Daoy (cell line): ENCODE measurements around the gene PPP4C. TPM values are rescaled to one million over a fixed set of nuclear protein-coding genes. Genes with fewer than 3 reads are reported as not detected.
"Not testable (repeated sequence)": the region's sequence is repeated elsewhere in the genome, so short reads cannot be mapped to it uniquely, and the experiment has no call there.

Experiments used
- DNase-seq: peaks from one replicate; pipeline ENCODE4 v3.0.0-alpha.2; 2015; ENCODE audit warnings: low read depth
- total RNA-seq: library from RNA; depleted of rRNA; stranded (reverse); fragments of >200 nt; shearing (Covaris generic); gene quantifications from 2 replicates; pipeline ENCODE4 v1.2.3, GENCODE V29; 2014; rRNA removed

The PPP4C gene
- total RNA-seq, result 81.4 and 113 TPM in 2 replicates

DNA sequence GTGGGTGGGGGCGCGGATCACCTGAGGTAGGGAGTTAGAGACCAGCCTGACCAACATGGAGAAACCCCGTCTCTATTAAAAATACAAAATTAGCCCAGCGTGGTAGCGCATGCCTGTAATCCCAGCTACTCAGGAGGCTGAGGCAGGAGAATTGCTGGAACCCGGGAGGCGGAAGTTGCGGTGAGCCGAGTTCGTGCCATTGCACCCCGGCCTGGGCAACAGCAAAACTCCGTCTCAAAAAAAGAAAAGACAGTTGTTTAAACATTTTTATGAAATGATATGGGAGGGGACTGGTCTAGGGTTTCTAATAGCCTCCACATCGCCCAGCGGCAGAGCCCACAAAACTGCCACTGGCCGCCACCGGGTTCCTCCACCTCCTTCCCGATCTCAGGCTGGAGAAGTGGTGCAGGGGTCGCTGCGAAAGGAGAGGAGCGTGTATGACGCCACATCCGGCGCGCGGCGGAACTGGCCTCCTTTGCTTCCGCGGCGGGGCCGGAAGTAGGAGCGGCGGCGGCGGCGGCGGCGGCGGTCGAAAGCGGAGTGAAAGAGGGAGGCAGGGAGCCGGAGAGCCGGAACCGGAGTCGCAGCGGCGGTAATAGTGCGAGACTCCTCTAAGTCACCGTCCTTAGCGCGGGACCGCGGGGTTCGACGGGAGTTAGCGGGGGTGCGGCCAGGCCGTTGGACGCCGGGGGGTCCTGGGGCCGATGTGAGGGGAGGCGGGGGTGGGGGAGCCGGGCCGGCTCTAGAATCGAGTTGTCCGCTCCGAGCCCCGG is at the start of gene PPP4C:
Gene PPP4C (plus strand): TSS at position 492 of the 773 bp plus-strand sequence. CDS start 384 bp downstream, outside the sequence.
- peak; percentile 94 for DNase-seq

DNA sequence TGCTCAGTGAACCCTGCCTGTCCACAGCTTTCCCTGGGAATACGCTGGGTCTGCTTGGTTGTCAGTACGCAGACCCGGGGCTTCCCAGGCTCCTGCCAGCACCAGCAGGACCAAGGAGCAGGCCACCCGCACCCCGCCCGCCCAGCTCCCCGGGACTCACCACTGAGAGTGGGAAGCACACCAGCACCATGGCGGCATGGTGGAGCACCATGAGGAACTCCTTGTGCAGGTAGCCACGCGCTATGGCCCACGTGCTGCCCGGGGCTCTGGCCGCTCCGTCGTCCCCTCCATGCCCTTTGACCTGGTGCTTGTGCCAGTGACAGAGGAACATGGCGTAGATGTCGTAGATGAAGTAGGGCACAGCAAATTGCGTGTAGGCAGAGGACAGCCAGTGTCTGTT is 49.3 kb upstream of the PPP4C start:
- no peak for DNase-seq

DNA sequence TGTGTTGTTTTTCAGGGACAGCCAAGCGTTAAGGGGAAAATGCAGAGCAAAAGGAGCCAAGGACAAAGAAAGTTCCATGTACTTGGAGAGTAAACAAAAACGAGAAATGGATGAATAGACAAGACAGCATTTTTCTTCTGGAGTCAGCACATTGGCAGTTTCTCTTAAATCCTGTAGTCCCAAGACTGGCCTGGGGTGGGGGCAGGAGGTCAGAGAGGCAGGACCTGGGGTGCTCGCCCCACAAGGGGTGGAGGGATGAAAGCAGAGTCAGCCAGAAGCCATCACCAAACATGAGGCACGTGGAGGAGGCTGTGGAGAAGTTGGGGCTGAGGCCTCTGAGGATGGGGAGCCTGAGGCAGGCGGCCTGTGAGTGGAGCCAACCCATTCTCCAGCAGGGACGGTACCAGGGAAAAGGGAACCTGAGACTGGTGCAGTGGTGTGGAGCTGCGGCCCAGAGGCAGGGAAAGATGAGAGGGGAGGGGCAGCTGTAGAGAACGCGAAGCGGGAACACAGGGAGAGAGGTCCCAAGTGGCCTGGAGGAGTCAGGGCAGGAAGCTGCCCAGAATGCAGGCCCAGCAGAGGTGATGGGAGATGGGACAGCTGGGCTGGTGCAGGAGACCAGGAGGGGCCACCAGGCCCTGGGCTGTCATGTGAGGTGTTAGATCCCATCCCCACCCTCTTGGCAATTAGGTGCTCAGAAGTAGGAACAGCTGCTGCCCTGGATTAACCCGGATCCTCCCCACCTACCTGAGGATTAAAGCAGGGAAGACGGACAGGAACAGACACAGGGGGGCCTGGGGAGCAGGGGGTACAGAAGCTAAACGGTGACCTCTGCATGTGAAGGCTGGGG is 48.0 kb upstream of the PPP4C start:
- no peak for DNase-seq

DNA sequence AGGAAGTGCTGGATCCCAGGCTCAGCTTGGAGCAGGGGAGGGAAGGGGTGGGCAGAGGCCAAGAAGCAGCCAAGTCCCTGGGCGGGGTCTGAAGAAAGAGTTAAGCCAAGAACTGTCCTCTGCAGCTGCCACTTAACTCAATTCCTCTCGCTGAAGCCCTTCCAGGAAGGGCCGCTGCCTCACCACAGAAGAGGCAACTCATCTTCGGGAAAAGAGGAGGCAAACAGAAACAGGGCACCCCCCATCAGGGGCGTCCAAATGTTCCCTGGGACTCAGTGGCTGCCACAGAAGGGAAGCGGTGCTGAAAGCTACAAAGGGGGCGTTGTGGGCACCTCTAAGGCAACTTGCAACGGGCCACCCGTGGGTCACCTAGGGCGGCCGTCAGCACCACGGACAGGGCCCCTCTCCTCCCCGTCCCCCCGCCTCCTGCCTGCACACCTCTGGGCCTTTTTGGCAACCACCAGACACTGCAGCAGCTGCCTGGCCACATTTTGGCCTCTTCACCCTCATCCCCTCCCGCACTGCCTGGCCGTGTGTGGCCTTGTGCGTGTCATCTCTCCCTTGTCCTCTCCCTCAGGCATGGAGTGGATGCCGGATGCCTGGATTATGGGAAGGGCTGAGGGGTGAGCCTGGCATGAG is 47.2 kb upstream of the PPP4C start:
- no peak for DNase-seq

DNA sequence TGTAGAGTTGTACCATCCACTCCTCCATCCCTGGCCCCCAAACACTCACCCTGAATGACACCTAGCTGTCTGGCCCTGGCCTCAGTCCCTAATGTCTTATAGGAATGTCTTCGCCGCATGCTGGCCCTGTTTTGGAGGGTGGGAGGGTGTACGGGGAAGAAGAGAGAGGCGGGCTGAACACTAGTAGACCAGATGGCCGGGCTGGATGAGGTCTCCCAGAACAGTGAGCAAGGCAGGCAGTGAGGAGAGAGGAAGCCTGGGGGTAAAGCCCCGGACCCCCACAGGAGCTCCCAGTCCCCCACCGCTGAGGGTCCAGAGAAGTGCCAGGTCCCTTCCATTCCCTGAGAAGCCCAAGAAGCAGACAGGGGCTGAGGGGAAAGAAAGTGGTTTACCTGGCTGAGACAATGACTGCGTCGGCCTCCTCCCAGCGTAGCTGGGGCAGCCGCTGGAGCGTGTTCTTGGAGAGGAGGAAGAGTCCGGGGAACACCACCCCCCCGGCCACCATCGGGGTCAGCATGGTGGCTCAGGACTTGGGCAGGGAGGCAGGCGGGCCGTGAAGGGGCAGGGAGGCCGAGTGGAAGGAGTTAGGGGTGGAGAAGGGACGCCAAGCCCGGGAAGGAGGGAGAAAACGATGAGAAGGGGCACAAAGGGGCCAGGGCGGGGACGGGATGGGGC is 45.6 kb upstream of the PPP4C start:
- DNase-seq, result no peak

DNA sequence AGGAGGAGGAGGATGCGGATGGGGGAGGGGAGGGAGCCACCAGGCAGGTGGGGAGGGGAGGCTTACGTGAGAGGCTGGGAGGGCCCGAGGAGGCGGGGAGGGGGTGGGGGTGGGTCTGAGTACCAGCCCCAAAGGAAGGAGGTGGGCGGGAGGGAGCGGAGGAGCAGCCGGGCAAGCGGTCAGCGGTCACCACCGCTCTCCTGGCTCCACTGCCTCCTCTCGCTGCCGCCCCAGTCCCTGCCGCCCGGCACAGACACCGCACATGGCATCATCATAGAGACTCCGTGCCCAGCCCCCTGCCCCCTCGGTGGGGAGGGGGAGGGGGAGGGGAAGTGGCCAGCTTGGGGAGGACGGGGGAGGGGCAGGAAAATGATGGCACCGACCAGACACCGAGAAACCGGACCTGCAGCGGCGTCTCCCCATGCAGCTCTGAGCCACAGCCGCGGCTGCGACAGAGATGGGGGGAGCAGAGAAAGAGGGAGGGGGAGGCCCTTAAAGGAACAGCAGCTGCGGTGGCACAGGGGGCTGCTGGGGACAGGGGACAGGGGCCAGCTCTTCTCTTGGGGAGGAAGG is 44.9 kb upstream of the PPP4C start, which contains the start of gene TLCD3B:
Gene TLCD3B (minus strand): TSS at position 431 of the 573 bp plus-strand sequence. CDS start 744 bp downstream, outside the sequence.
- no peak for DNase-seq

DNA sequence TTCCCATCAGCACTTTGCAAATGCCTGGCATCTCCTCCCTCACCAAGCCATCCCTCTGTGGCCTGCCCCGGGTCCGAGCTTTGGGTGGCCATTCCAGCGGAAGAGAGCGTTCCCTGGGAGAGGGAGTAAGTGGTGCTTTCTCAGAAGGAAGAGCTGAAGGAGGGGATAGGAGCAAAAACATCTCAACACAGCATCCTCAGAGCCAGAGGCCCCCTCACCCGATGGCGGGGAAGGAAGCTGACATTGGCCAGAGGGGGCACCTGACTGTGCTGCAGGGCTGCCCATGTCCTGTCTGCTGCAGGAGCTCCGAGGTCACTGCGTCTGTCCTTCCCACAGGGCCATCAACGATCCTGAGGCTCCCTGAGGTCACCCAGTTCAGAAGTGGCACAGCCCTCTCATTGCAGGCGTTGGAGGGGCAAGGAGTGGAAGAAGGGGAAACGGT is 44.3 kb upstream of the PPP4C start:
- DNase-seq, result no peak

DNA sequence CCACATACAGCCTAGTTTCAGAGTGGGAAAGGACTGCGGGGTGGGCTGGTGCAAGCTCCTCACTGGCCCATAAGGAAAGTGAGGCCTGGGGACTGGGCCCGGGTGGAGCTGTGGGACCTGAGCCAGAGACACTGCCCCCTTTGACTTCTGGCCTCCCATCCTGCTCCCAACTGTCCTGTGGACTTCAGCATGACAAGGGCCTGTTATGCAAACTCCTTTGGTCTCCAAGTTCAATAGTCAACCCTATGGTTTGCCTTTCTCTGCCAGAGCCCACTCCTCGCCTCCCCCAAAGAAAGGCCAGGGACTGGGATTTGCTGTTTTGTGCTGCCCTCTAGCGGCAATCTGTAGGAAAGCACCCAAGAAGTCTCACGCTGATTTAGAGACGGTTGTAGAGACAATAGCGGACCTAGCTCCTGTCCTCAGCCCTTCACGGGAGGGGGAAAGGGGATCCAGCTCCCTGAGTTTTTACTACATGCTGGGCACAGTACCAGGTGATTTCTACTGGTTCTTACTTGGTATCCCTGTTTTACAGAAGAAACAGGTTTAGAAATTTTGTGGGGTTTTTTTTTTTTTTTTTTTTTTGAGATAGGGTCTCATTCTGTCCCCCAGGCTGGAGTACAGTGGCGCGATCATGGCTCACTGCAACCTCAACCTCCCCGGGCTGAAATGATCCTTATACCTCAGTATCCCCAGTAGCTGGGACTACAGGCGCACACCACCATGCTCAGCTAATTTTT is 43.5 kb upstream of the PPP4C start:
- peak; percentile 71 for DNase-seq

DNA sequence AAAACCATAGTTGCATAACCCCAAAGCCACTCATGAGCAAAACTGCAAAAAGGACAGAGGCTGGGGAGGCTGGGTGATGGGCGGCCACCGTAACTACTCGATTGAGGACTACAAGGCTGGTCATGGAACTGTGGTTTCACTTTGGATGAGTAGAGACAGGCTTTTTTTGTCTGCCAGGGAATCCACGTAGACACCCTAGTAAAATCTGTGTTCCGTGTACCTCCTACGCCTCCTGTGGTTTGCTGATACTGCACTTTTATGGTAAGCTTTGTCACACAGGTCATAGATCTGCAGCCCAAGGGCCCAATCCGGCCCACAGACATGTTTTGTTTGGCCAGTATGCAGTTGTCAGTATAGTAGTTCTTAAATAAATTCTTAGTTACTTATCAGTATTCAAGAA is 42.5 kb upstream of the PPP4C start:
- DNase-seq, result no peak

DNA sequence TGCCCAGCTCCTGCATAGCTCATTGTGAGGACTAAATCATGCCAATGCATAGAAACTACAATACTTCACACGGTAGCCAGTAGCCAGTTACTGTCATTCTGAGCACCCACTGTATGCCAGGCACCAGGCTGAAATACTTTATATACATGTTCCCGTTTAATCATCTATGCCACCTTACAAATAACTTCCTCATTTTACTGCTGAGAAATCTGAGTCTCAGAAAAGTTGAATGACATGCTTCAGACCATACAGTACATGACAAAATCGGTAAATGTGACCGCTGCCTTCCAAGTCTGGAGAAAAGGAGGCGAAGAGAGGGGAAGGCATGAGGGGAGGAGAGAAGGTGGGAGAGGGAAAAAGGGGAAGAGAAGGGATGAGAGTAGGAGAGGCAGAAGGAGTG is 35.6 kb upstream of the PPP4C start:
- DNase-seq, result no peak

DNA sequence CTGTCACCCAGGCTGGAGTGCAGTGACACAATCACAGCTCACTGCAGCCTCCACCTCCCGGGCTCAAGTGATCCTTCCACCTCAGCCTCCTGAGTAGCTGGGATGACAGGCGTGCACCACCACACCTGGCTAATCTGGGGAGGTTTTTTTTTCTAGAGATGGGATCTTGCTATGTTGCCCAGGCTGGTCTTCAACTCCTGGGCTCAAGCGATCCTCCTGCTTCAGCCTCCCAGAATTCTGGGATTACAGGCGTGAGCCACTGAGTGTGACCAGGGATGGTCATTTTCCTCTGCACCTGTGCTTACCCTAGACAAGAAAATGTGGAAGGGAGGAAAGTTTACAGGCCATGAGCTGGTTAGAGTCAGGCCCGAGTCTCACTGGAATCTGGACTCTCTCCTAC is 35.1 kb upstream of the PPP4C start:
- DNase-seq, result not testable (repeated sequence)

DNA sequence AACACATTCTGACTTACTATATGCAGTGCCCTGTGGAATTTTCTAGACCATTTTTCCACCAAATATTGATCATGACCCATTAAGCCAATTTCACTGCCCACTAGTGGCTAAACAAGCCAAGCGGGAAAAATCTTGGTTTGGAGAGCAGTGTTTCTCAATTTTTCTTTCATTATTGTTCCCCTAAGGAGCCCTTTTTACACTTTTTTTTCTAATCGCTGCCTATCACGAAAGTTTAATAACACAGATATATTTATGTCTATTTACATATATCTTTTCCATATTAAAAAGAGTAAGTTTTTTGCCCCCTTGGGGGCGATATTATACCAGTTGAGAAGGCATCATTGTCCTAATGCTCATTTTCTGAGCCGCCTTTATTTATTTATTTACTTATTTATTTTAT is 34.0 kb upstream of the PPP4C start:
- no peak for DNase-seq

DNA sequence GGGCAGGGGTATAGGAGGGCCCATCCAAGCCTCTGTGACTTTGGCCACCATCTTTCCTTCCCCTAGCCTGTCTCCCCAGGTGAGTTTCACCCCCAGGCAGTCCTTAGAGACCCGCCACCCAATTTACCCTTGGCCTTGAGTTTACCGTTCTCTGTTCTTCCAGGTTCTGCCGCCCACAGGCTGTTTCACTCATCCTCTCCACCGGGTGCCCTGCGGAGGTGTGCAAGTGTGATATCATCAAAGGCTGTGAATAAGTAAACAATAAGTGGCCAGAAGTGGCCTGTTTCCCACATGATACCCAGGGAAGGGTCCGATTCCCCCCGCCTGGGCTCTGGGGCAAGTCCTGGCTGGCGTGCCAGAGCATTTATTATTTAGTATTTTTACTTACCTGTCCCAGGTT is 29.6 kb upstream of the PPP4C start:
- DNase-seq, result no peak

DNA sequence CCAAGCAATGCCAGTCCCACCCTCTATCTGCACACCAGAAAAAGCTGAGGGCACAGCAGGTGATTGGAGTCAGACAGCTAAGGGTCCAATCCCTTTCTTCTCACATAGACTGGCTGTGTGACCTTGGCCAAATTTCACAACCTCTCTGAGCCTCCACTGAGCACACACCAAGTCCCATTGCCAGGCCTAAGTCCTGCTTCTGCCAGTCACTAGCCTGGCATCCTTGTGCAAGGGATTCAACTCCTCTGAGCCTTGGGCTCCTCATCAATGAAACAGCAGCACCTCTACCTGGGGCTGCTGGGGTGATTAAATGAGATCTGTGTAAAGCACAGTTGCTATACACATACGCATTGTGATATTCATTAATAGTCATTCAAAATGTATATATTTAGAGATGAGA is 29.2 kb upstream of the PPP4C start:
- no peak for DNase-seq

DNA sequence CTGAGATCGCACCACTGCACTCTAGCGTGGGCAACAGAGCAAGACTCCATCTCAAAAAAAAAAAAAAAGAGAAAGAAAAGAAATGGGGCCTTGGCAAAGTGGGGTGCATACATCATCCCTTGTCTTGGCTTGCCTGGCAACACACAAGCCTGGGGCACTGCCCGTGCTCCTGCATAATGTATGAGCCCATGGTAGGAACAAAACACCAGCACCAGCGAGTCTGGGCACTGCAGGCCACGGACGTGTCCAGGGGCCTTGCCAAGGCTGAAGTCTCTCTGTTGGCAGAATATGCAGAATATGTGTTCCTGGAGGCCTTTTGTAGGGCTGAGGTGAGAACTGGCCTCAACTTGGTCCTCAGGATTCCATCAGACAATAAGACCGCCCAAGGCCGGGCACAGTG is 25.9 kb upstream of the PPP4C start:
- DNase-seq, result no peak

DNA sequence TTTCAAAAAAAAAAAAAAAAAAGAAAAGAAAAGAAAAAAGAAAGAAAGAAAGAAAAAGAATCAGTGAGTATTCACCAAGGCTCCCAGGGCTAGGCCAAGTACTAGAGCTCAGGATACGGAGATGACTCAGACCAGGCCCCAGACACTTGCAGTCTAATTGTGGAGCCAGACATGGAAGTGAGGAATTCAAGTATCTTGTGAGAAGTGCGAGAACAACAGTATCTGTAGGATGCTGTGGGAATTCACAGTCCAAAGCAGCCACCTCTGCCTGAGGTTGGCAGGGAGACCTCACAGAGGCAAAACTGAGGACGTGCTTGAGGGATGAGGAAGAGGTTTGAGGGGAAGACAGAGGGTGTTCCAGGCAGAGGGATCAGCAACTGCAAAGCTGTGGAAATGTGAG is 24.3 kb upstream of the PPP4C start:
- peak; percentile 74 for DNase-seq

DNA sequence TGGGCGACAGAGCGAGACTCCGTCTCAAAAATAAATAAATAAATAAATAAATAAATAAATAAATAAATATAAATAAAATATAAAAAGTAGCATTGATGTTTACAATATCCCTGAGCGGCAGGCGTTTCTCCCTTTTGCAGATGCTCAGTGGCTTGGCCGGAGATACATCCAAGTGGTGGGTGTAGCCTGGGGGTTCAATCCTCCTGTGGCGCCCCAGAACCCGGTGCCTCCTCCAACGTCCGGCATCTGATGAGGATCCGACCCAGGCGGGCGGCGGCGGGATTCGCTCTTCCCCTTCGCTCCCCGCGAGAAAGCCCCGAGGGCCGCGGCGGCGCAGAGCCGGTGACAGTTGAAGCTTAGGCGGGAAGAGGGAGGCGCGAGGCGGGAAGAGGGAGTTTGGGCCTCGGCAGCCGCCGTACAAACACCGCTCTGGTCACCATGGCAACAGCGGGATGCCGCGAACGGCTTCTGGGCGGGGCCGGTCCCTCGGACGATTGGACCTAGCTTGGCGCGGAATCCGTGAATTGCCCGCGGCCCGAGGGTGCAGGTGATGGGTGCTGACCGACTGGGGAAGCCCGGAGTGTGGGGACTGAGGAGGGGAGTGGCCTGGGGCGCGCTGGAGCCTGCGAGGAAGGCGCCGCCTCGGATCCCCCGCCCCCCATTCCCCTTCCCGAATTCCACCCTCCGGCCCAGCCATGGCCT is 23.0 kb upstream of the PPP4C start:
- peak; percentile 94 for DNase-seq

DNA sequence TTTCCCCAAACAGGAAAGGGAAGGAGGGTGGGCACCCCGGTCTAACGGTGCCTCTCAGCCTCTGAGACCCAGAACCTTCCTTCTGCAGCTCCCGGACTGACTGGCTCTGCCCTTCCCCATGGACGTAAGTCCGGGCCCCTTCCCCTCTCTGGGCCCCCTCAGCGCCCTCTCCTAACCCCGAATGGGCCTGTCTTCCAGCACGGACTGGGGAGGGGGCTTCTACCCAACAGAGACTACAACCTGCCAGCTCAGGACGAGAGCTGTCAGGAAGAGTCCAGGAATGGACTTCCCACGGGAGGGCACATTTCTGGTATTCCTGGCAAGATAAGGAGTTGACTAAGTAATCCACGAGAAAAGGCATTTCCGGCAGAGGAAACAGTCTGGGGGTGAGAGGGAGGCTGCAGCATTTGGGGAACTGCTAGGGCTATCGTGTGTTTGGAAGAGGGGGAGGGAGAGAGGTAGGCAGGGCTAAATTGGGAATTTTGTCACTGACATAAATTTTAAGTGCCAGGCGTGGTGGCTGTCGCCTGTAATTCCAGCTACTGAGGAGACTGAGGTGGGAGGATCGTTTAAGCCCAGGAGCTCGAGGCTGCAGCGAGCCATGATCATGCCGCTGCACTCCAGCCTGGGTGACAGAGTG is 22.3 kb upstream of the PPP4C start:
- peak; percentile 58 for DNase-seq

DNA sequence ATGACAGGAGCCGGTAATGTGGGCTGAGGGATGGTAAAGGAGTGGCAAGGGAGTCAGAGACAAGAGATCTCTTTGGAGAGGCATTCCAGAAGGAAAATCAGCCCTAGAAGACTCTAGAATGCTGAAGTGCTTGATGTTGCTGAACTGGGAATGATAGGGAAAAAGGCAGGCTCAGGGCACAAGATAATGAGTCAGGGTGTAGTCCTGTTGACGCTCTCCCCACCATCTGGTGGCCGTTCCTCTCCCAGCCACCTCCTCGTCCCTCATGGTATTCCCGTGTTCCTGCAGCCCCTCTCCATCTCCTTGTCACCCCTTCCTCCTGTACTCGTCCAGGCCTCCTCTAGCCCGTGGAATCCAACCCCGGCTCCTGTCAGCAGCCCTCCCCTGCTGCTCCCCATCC is 21.3 kb upstream of the PPP4C start:
- DNase-seq, result no peak
